Cardiac muscle cell (in vitro differentiated cells and primary cell): ENCODE measurements around the gene CHST11. TPM values are rescaled to one million over a fixed set of nuclear protein-coding genes. Genes with fewer than 3 reads are reported as not detected.
A peak's percentile ranks its signal among the peaks of the same experiment; 100 is the strongest.

Experiments
- DNase-seq, 2 donors: peaks; one replicate each; pipeline versions ENCODE4 v3.0.0 to v3.0.0-alpha.2; 2010 to 2017; ENCODE audit warnings: low read depth in 1 of 2, low spot score in 1 of 2
- H3K27ac ChIP-seq: fragments of 200-600 bp; sonication (generic); 2 replicates; pipeline ENCODE4 v1.5.1; 2016
- H3K27me3 ChIP-seq: fragments of 200-600 bp; sonication (generic); 2 replicates; pipeline ENCODE4 v1.6.0; 2016; ENCODE audit warnings: control low read depth
- H3K36me3 ChIP-seq: fragments of 200-600 bp; sonication (generic); 2 replicates; pipeline ENCODE4 v1.5.1; 2016; ENCODE audit warnings: control low read depth
- H3K4me1 ChIP-seq: fragments of 200-600 bp; sonication (generic); 2 replicates; pipeline ENCODE4 v1.8.1; 2017; ENCODE audit warnings: low read depth, mild to moderate bottlenecking, mixed run types
- H3K4me3 ChIP-seq: fragments of 200-600 bp; sonication (generic); 2 replicates; pipeline ENCODE4 v1.5.1; 2016; ENCODE audit warnings: mild to moderate bottlenecking
- H3K9me3 ChIP-seq: fragments of 200-600 bp; sonication (generic); 2 replicates; pipeline ENCODE4 v1.5.1; 2017; ENCODE audit warnings: low read depth, mild to moderate bottlenecking, control low read depth
- polyA plus RNA-seq: library from polyadenylated mRNA; unstranded; fragments of >200 nt; fragmentation: Nextera tagmentation; extraction: Ambion mirVana; gene quantifications from 2 replicates; pipeline ENCODE4 v1.2.1, GENCODE V29; 2016
- total RNA-seq: library from RNA; depleted of rRNA; stranded (reverse); fragments of >200 nt; gene quantifications from 2 replicates; pipeline ENCODE4 v1.2.3, GENCODE V29; 2016
- TF ChIP-seq, protein P1 (sequence below): IDR thresholded peaks from 2 replicates; pipeline ENCODE4 v1.5.1; 2012; ENCODE audit warnings: low read depth, mild to moderate bottlenecking, low read length

Gene CHST11
- total and polyA plus RNA-seq, 2 experiments from 2014 or later: 24.2 to 39.8 TPM

DNA sequence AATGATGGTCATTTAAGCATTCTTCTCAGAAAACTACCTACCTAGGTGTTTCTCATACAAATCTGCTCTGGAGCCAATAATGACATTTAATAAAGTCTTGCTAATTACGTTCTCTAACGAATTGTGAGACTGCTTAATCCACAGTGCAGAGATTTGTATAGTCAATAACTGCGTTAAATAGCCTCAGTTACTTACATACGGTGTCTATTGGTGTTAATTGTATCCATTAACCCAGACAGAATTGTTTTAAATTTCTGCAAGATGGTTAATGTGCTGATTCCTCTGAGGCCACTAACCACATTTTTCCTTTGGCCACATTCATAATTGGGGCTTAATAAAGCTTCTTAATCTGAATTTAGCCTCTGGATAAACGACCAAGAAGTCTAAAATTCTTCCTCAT is 329.6 kb downstream of the CHST11 start:
- H3K36me3 ChIP-seq: no peaks in the 10 kb centered on the region

DNA sequence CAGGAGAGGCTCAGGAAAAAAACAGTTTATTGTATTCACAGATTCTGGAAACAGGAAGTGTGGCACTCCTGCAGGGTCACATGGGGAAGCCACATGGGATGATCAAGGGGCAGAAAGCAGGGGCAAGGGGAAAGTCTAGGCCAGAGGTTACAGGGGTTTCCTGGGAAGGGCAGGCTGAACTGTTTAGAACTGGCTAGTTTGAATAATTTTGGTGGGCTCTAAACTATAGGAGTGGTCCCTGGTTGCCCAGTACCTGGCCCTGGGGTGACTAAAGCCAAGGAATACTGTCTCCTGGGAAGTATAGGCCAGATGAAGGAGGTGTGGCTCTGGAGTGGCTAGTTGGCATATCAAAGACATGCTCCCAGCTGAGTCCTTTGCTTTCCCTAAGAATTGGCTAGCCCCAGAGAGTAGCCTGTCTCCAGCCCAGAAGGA is 332.1 kb downstream of the CHST11 start:
- Histone ChIP-seq H3K4me3 (no peak overlapping the region), H3K27ac (no peak overlapping the region), H3K9me3 (no peaks in the 10 kb centered on the region), H3K27me3 (no peaks in the 10 kb centered on the region), H3K36me3 (no peaks in the 10 kb centered on the region), H3K4me1 (peaks cover 4% of the 10 kb centered on the region)
- TF ChIP-seq, protein P1, sequence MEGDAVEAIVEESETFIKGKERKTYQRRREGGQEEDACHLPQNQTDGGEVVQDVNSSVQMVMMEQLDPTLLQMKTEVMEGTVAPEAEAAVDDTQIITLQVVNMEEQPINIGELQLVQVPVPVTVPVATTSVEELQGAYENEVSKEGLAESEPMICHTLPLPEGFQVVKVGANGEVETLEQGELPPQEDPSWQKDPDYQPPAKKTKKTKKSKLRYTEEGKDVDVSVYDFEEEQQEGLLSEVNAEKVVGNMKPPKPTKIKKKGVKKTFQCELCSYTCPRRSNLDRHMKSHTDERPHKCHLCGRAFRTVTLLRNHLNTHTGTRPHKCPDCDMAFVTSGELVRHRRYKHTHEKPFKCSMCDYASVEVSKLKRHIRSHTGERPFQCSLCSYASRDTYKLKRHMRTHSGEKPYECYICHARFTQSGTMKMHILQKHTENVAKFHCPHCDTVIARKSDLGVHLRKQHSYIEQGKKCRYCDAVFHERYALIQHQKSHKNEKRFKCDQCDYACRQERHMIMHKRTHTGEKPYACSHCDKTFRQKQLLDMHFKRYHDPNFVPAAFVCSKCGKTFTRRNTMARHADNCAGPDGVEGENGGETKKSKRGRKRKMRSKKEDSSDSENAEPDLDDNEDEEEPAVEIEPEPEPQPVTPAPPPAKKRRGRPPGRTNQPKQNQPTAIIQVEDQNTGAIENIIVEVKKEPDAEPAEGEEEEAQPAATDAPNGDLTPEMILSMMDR: no peak
- no peak for DNase-seq

More for the DNA sequence above, 329.6 kb downstream of the CHST11 start:
- Histone ChIP-seq H3K4me3 (no peak overlapping the region), H3K27ac (no peak overlapping the region), H3K4me1 (no peaks in the 10 kb centered on the region), H3K9me3 (no peaks in the 10 kb centered on the region), H3K27me3 (no peaks in the 10 kb centered on the region)
- TF ChIP-seq, protein P1: no peak
- no peak for DNase-seq

DNA sequence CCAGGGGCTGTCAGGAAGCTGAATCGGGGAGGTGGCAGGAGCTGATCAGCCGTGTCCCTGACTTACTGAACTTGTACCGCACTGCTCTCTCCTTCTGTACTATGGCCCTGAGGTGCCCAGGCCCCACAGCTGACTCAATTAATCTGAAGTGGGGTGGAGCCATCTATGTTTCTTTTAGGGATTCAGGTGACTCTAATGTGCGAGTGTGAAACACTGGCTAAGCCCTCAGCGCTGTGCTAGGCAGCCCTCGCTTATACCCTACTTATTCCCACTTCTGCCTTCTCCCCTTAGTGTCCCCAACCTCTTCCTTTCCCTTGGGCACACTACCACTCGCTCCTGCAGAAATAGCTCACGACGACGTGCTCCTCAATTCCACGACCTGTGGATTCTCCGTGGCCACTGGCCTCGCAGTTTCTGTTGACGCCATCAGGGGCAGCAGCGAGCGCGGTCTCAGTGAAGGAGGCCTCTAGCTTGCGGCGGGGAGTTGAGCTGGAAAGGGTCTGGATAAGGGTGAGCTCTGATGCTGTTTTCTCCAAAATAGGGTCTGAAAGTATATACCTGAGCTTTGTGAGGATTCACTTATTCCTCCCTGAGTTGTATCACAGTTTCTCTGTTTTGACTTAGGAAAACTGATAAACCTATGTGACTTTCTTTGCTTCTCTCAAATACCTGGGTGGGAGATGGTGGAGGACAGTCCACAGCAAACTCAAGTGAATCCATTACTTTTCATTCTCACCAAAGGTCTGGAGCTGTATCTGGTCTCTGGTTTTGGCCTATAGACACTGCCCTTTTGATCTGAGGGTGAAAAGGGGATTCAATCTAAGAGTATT is 333.8 kb downstream of the CHST11 start:
- Histone ChIP-seq H3K36me3 (no peaks in the 10 kb centered on the region), H3K27ac (no peak overlapping the region), H3K9me3 (no peaks in the 10 kb centered on the region), H3K4me3 (no peak overlapping the region), H3K4me1 (peaks cover 4% of the 10 kb centered on the region), H3K27me3 (no peaks in the 10 kb centered on the region)
- peak; percentile 23 to 52 for DNase-seq
- TF ChIP-seq, protein P1: peak; percentile 75

DNA sequence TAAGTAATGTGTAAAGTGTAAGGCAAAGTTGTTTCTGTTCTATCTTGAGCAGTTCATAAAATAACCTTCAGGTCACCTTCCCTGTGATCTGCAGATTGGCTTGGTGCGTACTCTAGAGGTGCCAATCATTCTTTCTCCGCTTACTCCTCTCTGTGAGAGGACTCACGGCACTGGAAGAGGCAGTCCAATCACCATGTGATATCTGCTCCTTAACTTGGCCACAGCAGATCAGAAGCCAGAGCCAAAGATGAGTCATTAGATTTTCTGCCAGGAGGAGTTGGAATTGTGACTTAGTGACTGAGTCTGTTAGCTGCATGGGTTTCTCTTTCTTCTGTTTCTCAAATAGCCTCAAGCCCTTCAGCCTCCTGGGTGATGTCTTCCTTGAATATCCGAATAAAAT is 335.8 kb downstream of the CHST11 start:
- H3K27me3 ChIP-seq: no peaks in the 10 kb centered on the region
- DNase-seq: peak; percentile 14 to 87
- TF ChIP-seq, protein P1: no peak
- no peak overlapping the region for H3K4me3 ChIP-seq
- H3K27ac ChIP-seq: no peak overlapping the region
- no peaks in the 10 kb centered on the region for H3K36me3 ChIP-seq
- peaks cover 4% of the 10 kb centered on the region for H3K4me1 ChIP-seq
- no peaks in the 10 kb centered on the region for H3K9me3 ChIP-seq

DNA sequence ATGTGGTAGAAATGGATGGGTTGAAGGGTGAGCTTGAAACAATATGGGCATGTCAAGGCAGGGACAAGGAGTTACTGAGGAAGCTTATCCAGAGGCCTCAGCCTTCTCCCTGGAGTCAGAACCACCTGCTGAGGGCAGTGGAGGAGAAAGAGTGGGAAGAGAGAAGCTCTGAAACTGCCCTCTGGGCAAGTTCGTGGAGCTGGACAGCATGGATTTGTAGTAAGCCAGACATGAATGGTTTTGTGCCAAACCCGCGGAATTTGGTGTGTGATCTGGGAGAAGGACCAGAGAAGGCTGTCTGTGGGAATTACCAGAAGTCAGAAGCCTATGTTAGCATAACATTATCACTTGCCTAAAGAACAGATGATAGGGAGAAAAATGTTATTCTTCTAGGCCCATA is 336.5 kb downstream of the CHST11 start:
- Histone ChIP-seq H3K4me1 (peaks cover 9% of the 10 kb centered on the region), H3K27me3 (no peaks in the 10 kb centered on the region), H3K36me3 (no peaks in the 10 kb centered on the region), H3K27ac (no peak overlapping the region), H3K4me3 (no peak overlapping the region), H3K9me3 (no peaks in the 10 kb centered on the region)
- peak in 1 of 2 donors; percentile 81 for DNase-seq
- TF ChIP-seq, protein P1: no peak
